Measurements from ENCODE around the gene PARS2. TPM values are rescaled to one million over a fixed set of nuclear protein-coding genes. Genes with fewer than 3 reads are reported as not detected.
"Not testable (repeated sequence)": the region's sequence is repeated elsewhere in the genome, so short reads cannot be mapped to it uniquely, and the experiment has no call there.

PARS2 gene
- total RNA-seq, 1 experiment from 2014 or later: 10.2 TPM

DNA sequence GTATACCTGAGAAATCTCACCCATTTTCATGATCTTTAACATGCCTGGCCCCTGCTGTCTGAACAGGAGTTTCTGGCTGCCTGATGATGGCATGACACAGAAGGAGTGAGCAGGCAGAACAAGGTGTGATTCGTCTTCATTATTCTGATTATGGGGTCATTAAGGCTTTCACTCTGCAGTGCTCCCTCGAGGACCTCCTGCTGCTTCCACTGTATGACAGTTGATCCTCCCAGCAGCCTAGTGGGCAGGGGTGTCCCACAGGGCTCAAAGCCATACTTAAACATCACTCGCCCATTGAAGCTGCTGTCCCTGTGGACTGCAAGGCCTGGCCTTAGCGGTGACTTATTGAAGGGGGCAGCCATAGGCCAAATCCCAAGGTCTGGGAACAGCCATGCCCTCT is 12.7 kb upstream of the PARS2 start:
- WGBS (ENCODE audit: extremely low coverage, insufficient read length, low lambda C conversion rate): no CpG with 5 or more reads among the region's 4 CpGs
- H4K5ac ChIP-seq (ENCODE audit: insufficient read length, low read depth, low read length): no peak overlapping the region

DNA sequence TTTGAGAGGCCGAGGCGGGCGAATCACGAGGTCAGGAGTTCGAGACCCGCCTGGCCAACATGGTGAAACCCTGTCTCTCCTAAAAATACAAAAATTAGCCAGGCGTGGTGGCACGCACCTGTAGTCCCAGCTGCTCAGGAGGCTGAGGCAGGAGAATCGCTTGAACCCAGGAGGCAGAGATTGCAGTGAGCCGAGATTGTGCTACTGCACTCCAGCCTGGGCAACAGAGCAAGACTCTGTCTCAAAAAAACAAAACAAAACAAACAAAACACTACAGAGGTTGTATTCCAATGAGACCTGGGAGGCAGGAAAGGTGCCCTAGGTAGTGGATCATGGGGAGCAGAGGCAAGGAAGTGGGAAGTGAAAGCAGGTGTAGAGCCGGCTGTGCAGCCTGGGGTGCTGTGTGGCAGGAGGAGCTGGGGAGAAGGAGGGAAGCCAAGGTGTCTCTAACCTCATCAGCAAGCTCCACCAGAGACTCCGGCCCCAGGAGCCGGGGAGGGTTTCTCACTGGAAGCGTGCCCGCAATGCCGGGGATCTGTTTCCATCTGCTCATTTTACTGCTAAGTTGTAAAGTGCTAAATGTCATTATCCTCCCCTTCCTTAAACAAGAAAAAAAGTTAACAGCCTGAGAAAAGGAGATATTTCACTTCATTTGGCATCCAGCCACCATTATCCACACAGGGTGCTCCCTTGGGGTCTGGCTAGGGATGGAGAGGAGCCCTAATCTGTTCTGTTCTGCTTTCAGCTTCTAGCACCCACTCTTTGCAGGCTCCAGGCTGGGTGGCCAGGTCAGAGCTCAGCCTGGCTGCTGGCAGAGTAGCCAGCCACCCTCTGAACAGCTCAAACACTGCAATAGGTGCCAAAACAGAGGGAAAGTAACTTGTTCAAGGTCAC is 11.8 kb upstream of the PARS2 start:
- no CpG with 5 or more reads among the region's 16 CpGs for WGBS (ENCODE audit: extremely low coverage, insufficient read length, low lambda C conversion rate)
- not testable (repeated sequence) for H3K4me2 ChIP-seq (ENCODE audit: insufficient read depth, insufficient read length, low read length); H3K9ac ChIP-seq (ENCODE audit: extremely low read depth, insufficient read length, low read length); H4K5ac ChIP-seq (ENCODE audit: insufficient read length, low read depth, low read length); H3K79me2 ChIP-seq (ENCODE audit: insufficient read depth, low read length); H3K4me3 Mint-ChIP-seq; H4K20me1 ChIP-seq (ENCODE audit: control insufficient read depth, insufficient read depth, insufficient read length); H3K36me3 Mint-ChIP-seq (ENCODE audit: insufficient read depth in 1 of 3, low read depth in 3 of 3); H4K8ac ChIP-seq (replicated peaks; ENCODE audit: insufficient read length, low read depth, low read length); H2BK5ac ChIP-seq (ENCODE audit: insufficient read length, low read length); H2BK20ac ChIP-seq (ENCODE audit: low read depth, low read length, poor library complexity, severe bottlenecking); H2AFZ ChIP-seq (ENCODE audit: low read length); H3K79me1 ChIP-seq (ENCODE audit: insufficient read depth, low read depth, low read length, poor library complexity, severe bottlenecking); H3K9me3 Mint-ChIP-seq; H2BK15ac ChIP-seq (ENCODE audit: low read depth, low read length); H2BK120ac ChIP-seq (ENCODE audit: low read depth, low read length, poor library complexity, severe bottlenecking); H3K4me1 ChIP-seq (ENCODE audit: insufficient read depth, low read length); H4K91ac ChIP-seq (ENCODE audit: insufficient read length, low read depth, low read length); H2AK5ac ChIP-seq (ENCODE audit: insufficient read length, low read length); H3K9me3 ChIP-seq (ENCODE audit: control insufficient read depth, low read depth, low read length); H3T11ph ChIP-seq (ENCODE audit: low read length); H3K27ac Mint-ChIP-seq; H3K56ac ChIP-seq (ENCODE audit: insufficient read length, low read depth, low read length); H3K4ac ChIP-seq (ENCODE audit: low read depth, low read length); H3K27me3 ChIP-seq (ENCODE audit: insufficient read depth, low read length); H3K23me2 ChIP-seq (ENCODE audit: insufficient read length, low read depth, low read length, poor library complexity, severe bottlenecking); H3K14ac ChIP-seq (ENCODE audit: insufficient read depth, low read length); DNase-seq; H3K23ac ChIP-seq (ENCODE audit: insufficient read length, low read depth, low read length); H2BK12ac ChIP-seq (ENCODE audit: insufficient read length, low read depth, low read length); H3K27ac ChIP-seq (ENCODE audit: insufficient read length, low read depth, low read length); H3K18ac ChIP-seq (ENCODE audit: insufficient read length, low read depth, low read length)
- peaks cover 7 to 19% of the 10 kb centered on the region in 2 experiments for H3K4me1 Mint-ChIP-seq
- H3K27me3 Mint-ChIP-seq (ENCODE audit: low read depth): peaks cover 21% of the 10 kb centered on the region

More for the DNA sequence above, 12.7 kb upstream of the PARS2 start:
- Mint-ChIP-seq H3K4me3 (no peak overlapping the region), H3K27ac (no peak overlapping the region), H3K27me3 (ENCODE audit: low read depth) (peaks cover 28% of the 10 kb centered on the region), H3K36me3 (ENCODE audit: insufficient read depth in 1 of 3, low read depth in 3 of 3) (no peaks in the 10 kb centered on the region), H3K9me3 (no peaks in the 10 kb centered on the region; a peak in 1 of 5 replicates), H3K4me1 (peaks cover 7 to 19% of the 10 kb centered on the region in 2 experiments)
- H2BK20ac ChIP-seq (ENCODE audit: low read depth, low read length, poor library complexity, severe bottlenecking): no peak overlapping the region
- H4K91ac ChIP-seq (ENCODE audit: insufficient read length, low read depth, low read length): no peak overlapping the region
- H3K4me2 ChIP-seq (ENCODE audit: insufficient read depth, insufficient read length, low read length): no peak overlapping the region
- no peak overlapping the region for H3T11ph ChIP-seq (ENCODE audit: low read length)
- H3K27ac ChIP-seq (ENCODE audit: insufficient read length, low read depth, low read length): no peak overlapping the region
- H3K18ac ChIP-seq (ENCODE audit: insufficient read length, low read depth, low read length): no peak overlapping the region
- TF ChIP-seq, protein P1, sequence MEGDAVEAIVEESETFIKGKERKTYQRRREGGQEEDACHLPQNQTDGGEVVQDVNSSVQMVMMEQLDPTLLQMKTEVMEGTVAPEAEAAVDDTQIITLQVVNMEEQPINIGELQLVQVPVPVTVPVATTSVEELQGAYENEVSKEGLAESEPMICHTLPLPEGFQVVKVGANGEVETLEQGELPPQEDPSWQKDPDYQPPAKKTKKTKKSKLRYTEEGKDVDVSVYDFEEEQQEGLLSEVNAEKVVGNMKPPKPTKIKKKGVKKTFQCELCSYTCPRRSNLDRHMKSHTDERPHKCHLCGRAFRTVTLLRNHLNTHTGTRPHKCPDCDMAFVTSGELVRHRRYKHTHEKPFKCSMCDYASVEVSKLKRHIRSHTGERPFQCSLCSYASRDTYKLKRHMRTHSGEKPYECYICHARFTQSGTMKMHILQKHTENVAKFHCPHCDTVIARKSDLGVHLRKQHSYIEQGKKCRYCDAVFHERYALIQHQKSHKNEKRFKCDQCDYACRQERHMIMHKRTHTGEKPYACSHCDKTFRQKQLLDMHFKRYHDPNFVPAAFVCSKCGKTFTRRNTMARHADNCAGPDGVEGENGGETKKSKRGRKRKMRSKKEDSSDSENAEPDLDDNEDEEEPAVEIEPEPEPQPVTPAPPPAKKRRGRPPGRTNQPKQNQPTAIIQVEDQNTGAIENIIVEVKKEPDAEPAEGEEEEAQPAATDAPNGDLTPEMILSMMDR (conservative IDR thresholded peaks at IDR 0.05): no peak
- no peaks in the 10 kb centered on the region for H3K79me1 ChIP-seq (ENCODE audit: insufficient read depth, low read depth, low read length, poor library complexity, severe bottlenecking)
- H3K27me3 ChIP-seq (ENCODE audit: insufficient read depth, low read length): peaks cover under 1% of the 10 kb centered on the region; the same call in 1 of the 2 replicates
- H3K9me3 ChIP-seq (ENCODE audit: control insufficient read depth, low read depth, low read length): no peaks in the 10 kb centered on the region
- no peak overlapping the region for H3K4ac ChIP-seq (ENCODE audit: low read depth, low read length)
- no peak overlapping the region for H2BK12ac ChIP-seq (ENCODE audit: insufficient read length, low read depth, low read length)
- no peak overlapping the region for H2AFZ ChIP-seq (ENCODE audit: low read length)
- H2AK5ac ChIP-seq (ENCODE audit: insufficient read length, low read length): no peak overlapping the region
- H3K79me2 ChIP-seq (ENCODE audit: insufficient read depth, low read length): no peaks in the 10 kb centered on the region
- no peak overlapping the region for H3K9ac ChIP-seq (ENCODE audit: extremely low read depth, insufficient read length, low read length)
- no peak overlapping the region for H4K8ac ChIP-seq (replicated peaks; ENCODE audit: insufficient read length, low read depth, low read length)
- H3K23ac ChIP-seq (ENCODE audit: insufficient read length, low read depth, low read length): no peak overlapping the region
- no peak overlapping the region for H3K14ac ChIP-seq (ENCODE audit: insufficient read depth, low read length)
- no peak overlapping the region for H2BK15ac ChIP-seq (ENCODE audit: low read depth, low read length)
- H4K20me1 ChIP-seq (ENCODE audit: control insufficient read depth, insufficient read depth, insufficient read length): no peaks in the 10 kb centered on the region
- H3K4me1 ChIP-seq (ENCODE audit: insufficient read depth, low read length): no peaks in the 10 kb centered on the region
- H3K23me2 ChIP-seq (ENCODE audit: insufficient read length, low read depth, low read length, poor library complexity, severe bottlenecking): no peaks in the 10 kb centered on the region
- H2BK120ac ChIP-seq (ENCODE audit: low read depth, low read length, poor library complexity, severe bottlenecking): no peak overlapping the region
- no peak overlapping the region for H2BK5ac ChIP-seq (ENCODE audit: insufficient read length, low read length)
- no peak overlapping the region for H3K56ac ChIP-seq (ENCODE audit: insufficient read length, low read depth, low read length)
- DNase-seq: no peak
